A549 (cell line): Measurements from ENCODE around the gene MAFF. TPM values are rescaled to one million over a fixed set of nuclear protein-coding genes. Genes with fewer than 3 reads are reported as not detected.
A peak's percentile ranks its signal among the peaks of the same experiment; 100 is the strongest.

Experiments
- ATAC-seq, 2 experiments: fragments of 200-7000 bp in 1 of 2; fragments of >200 bp in 1 of 2; cut with Nextera tagmentation in 1 of 2; cut with Tn5 transposase in 1 of 2; 3 replicates each; pipeline versions ENCODE4 v1.8.0 to v1.9.1; 2018 to 2020; ENCODE audit warnings: mild to moderate bottlenecking in 1 of 2, moderate library complexity in 1 of 2
- CTCF ChIA-PET: fragments of 300-600 bp; sonication (Branson Sonifier 250); formaldehyde crosslinking; extraction: SDS; loops from one replicate; lab custom pipeline; 2021; ENCODE audit warnings: antibody characterized with exemption, inconsistent platforms; lab: Yijun Ruan, JAX
- POLR2A ChIA-PET: fragments of 350-600 bp; formaldehyde crosslinking; extraction: SDS; loops from one replicate; lab custom pipeline; 2021; ENCODE audit warnings: antibody characterized with exemption, inconsistent platforms; lab: Yijun Ruan, JAX
- DNase-seq, 2 experiments: peaks; one replicate each; pipeline versions ENCODE4 v3.0.0 to v3.0.0-alpha.2; 2011 to 2016; ENCODE audit warnings: low read depth in 1 of 2, low spot score in 1 of 2
- FAIRE-seq: peaks from 2 replicates; lab custom pipeline; 2011; peaks lifted over from hg19 to GRCh38; lab: Jason Lieb, UNC
- H3K27ac ChIP-seq, 2 experiments: fragments of >200 bp; sonication (Bioruptor Twin); formaldehyde crosslinking; 3 replicates each; pipeline ENCODE4 v1.5.1; 2016 to 2017
- H3K4me1 ChIP-seq: fragments of >200 bp; sonication (Bioruptor Twin); formaldehyde crosslinking; 3 replicates; pipeline ENCODE4 v1.6.1; 2016
- H3K4me2 ChIP-seq: fragments of >200 bp; sonication (Bioruptor Twin); formaldehyde crosslinking; 3 replicates; pipeline ENCODE4 v1.6.1; 2016
- H3K4me3 ChIP-seq: fragments of >200 bp; sonication (Bioruptor Twin); formaldehyde crosslinking; 3 replicates; pipeline ENCODE4 v1.5.1; 2016
- H3K9me3 ChIP-seq: fragments of >200 bp; sonication (Bioruptor Twin); formaldehyde crosslinking; 3 replicates; pipeline ENCODE4 v1.6.1; 2016
- CBX2 ChIP-seq: fragments of 200-600 bp; sonication (generic); IDR thresholded peaks from 2 replicates; pipeline ENCODE4 v1.6.1; 2016; ENCODE audit warnings: low read depth, mild to moderate bottlenecking, borderline replicate concordance
- EHF ChIP-seq: fragments of 250-450 bp; sonication (Bioruptor Pico); IDR thresholded peaks from 2 replicates; pipeline ENCODE4 v1.5.0; 2020; ENCODE audit warnings: mild to moderate bottlenecking
- EHMT2 ChIP-seq: fragments of 200-600 bp; sonication (generic); IDR thresholded peaks from 2 replicates; pipeline ENCODE4 v1.6.1; 2016; ENCODE audit warnings: antibody characterized with exemption, low read depth, mild to moderate bottlenecking, moderate library complexity
- EP300 ChIP-seq, 2 experiments: fragments of >200 bp; sonication (Bioruptor Twin); formaldehyde crosslinking; IDR thresholded peaks; 2 replicates in 1 of 2; 3 replicates in 1 of 2; pipeline ENCODE4 v1.6.1; 2016 to 2017
- ESRRA ChIP-seq: fragments of 150-350 bp; IDR thresholded peaks from 2 replicates; pipeline ENCODE4 v1.6.1; 2014; ENCODE audit warnings: mild to moderate bottlenecking, low read length, borderline replicate concordance
- FOSL2 ChIP-seq, 2 experiments: fragments of 450-650 bp in 1 of 2; fragments of >200 bp in 1 of 2; sonication (Bioruptor Twin) in 1 of 2; formaldehyde crosslinking; IDR thresholded peaks; 2 replicates each; pipeline versions ENCODE4 v1.5.0 to v1.6.1; 2016 to 2020; ENCODE audit warnings: mild to moderate bottlenecking in 1 of 2, moderate library complexity in 1 of 2
- FOXS1 ChIP-seq: fragments of 250-450 bp; sonication (Bioruptor Pico); IDR thresholded peaks from 2 replicates; pipeline ENCODE4 v1.5.0; 2020; ENCODE audit warnings: mild to moderate bottlenecking, moderate library complexity
- HOXB13 ChIP-seq: fragments of 250-450 bp; sonication (Bioruptor Pico); IDR thresholded peaks from 2 replicates; pipeline ENCODE4 v1.5.0; 2020; ENCODE audit warnings: low read depth, mild to moderate bottlenecking, moderate library complexity
- HOXB5 ChIP-seq: fragments of 250-450 bp; sonication (Bioruptor Pico); IDR thresholded peaks from 2 replicates; pipeline ENCODE4 v1.5.0; 2020; ENCODE audit warnings: mild to moderate bottlenecking, moderate library complexity
- JUN ChIP-seq, 2 experiments: fragments of >200 bp; sonication (Bioruptor Twin); formaldehyde crosslinking; IDR thresholded peaks; 2 replicates in 1 of 2; 3 replicates in 1 of 2; pipeline ENCODE4 v1.6.1; 2016 to 2017
- MAFK ChIP-seq: fragments of 450-650 bp; IDR thresholded peaks from 2 replicates; pipeline ENCODE4 v1.6.1; 2014; ENCODE audit not compliant: partially characterized antibody
- MYC ChIP-seq: IDR thresholded peaks from 2 replicates; pipeline ENCODE4 v1.6.1; 2012; ENCODE audit warnings: mild to moderate bottlenecking, inconsistent platforms, low read length, improper control_type of control experiment, borderline replicate concordance
- PHF8 ChIP-seq: fragments of 200-600 bp; sonication (generic); IDR thresholded peaks from 2 replicates; pipeline ENCODE4 v1.6.1; 2016; ENCODE audit warnings: low read depth, mild to moderate bottlenecking, antibody characterized with exemption, moderate library complexity, borderline replicate concordance
- RCOR1 ChIP-seq: fragments of 150-350 bp; IDR thresholded peaks from 2 replicates; pipeline ENCODE4 v1.6.1; 2014; ENCODE audit warnings: antibody characterized with exemption, low read length, low read depth
- RFX5 ChIP-seq: fragments of 450-650 bp; IDR thresholded peaks from 2 replicates; pipeline ENCODE4 v1.7.1; 2014; ENCODE audit warnings: antibody characterized with exemption, mild to moderate bottlenecking, moderate library complexity
- RNF2 ChIP-seq: fragments of 200-600 bp; sonication (generic); IDR thresholded peaks from 2 replicates; pipeline ENCODE4 v1.6.1; 2016; ENCODE audit warnings: low read depth, mild to moderate bottlenecking, antibody characterized with exemption, moderate library complexity, borderline replicate concordance
- TP53 ChIP-seq: fragments of 250-450 bp; sonication (Bioruptor Pico); IDR thresholded peaks from 2 replicates; pipeline ENCODE4 v1.5.0; 2021; ENCODE audit warnings: mild to moderate bottlenecking, moderate library complexity
- ZFP36 ChIP-seq: fragments of 450-650 bp; IDR thresholded peaks from 2 replicates; pipeline ENCODE4 v1.6.1; 2014; ENCODE audit warnings: borderline replicate concordance; ENCODE audit not compliant: partially characterized antibody
- ZSCAN20 ChIP-seq: fragments of 250-450 bp; sonication (Bioruptor Pico); IDR thresholded peaks from 2 replicates; pipeline ENCODE4 v1.8.0; 2022; ENCODE audit warnings: mild to moderate bottlenecking, moderate library complexity
- WGBS: methylation state at CpG from one replicate; pipeline ENCODE4 v1.1.6; 2017; ENCODE audit errors: missing lambda C conversion rate; 5-methylcytosine and 5-hydroxymethylcytosine counted together
- polyA plus RNA-seq, 4 experiments: library from polyadenylated mRNA; depleted of rRNA in 3 of 4; stranded (reverse); fragments of >200 nt; fragmentation: RNase III in 1 of 4; extraction: RNeasy Plus Mini Kit Qiagen cat#74134 plus additional on column Dnase treatment in 1 of 4; gene quantifications; 2 replicates in 3 of 4; 3 replicates in 1 of 4; pipeline ENCODE4 v1.2.3, GENCODE V29; 2011 to 2017
- TF ChIP-seq, protein P1 (sequence below): fragments of 450-650 bp; IDR thresholded peaks from 2 replicates; pipeline ENCODE4 v1.6.1; 2014; ENCODE audit warnings: antibody characterized with exemption
- TF ChIP-seq, protein P2 (sequence below): fragments of 250-450 bp; sonication (Bioruptor Pico); IDR thresholded peaks from 2 replicates; pipeline ENCODE4 v1.5.0; 2020; ENCODE audit warnings: low read depth, mild to moderate bottlenecking, moderate library complexity
- TF ChIP-seq, protein P3 (sequence below): fragments of 200-600 bp; sonication (generic); IDR thresholded peaks from 2 replicates; pipeline ENCODE4 v1.6.1; 2016; ENCODE audit warnings: antibody characterized with exemption, mild to moderate bottlenecking, moderate library complexity
- TF ChIP-seq, protein P4 (sequence below): IDR thresholded peaks from 2 replicates; pipeline ENCODE4 v1.6.1; 2012; ENCODE audit warnings: low read depth, borderline replicate concordance

The MAFF gene
- polyA plus RNA-seq, 2 of the 4 experiments (the other 2 are of a cell fraction), result 3.2 to 4.0 TPM

DNA sequence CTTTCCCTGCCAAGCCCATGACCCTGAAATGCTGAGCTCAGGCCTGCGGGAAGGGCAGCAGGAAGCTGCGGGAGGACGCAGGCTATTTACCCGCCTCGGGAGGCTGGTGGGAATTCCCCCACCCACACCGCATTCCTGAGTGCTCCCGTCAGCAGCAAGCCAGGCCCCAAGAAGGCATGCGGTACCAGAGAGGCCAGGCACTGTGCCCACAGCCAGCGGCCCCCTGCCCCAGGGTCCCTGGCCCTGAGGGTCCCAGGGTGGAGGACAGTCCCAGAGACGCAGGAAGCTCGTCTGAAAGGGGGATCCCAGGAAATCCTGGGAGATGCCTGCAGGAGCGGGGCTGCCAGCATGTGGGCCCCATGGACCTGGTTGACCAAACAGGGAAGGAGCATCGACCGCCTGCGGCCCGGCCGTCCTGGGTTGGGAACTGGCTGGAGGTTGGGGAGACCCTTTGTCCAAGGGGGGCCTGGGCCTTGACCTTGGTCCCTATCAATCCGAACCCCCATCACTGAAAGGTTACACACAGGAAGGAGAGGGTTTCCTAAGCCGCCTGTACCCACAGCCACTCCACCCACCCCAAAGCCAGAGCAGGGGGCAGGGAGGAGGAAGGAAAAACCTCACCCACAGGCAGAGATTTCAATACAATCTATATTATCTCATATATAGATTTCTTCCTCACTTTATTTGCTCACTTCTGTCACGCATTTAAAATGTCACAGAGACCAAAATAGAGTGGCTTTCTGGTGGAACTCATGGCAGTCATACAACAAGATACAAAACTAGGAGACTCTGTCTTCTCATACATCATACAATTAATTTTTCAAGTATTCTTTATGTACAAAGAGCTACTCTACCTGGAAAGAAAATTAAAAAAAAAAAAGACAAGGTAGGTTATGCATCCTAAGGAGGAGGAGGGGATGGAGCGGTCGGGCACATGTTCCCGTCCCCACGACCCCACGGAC lies 17.1 kb downstream of the MAFF start (continued):
- TF ChIP-seq, protein P1, sequence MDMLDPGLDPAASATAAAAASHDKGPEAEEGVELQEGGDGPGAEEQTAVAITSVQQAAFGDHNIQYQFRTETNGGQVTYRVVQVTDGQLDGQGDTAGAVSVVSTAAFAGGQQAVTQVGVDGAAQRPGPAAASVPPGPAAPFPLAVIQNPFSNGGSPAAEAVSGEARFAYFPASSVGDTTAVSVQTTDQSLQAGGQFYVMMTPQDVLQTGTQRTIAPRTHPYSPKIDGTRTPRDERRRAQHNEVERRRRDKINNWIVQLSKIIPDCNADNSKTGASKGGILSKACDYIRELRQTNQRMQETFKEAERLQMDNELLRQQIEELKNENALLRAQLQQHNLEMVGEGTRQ, result no peak
- no peak for TF ChIP-seq MYC
- TF ChIP-seq FOXS1 (CRISPR knock-in tag), result peak; percentile 81; the same call in 1 of the 2 replicates
- TF ChIP-seq ZSCAN20 (CRISPR knock-in tag), result peak; percentile 62; the same call in 1 of the 2 replicates
- peak in 1 of 2 experiments; percentile 26; a peak in 1 of 5 replicates for TF ChIP-seq JUN (IDR thresholded peaks at IDR 0.05)
- TF ChIP-seq EP300 (IDR thresholded peaks at IDR 0.05), result peak in 1 of 2 experiments; percentile 54; a peak in 1 of 5 replicates

DNA sequence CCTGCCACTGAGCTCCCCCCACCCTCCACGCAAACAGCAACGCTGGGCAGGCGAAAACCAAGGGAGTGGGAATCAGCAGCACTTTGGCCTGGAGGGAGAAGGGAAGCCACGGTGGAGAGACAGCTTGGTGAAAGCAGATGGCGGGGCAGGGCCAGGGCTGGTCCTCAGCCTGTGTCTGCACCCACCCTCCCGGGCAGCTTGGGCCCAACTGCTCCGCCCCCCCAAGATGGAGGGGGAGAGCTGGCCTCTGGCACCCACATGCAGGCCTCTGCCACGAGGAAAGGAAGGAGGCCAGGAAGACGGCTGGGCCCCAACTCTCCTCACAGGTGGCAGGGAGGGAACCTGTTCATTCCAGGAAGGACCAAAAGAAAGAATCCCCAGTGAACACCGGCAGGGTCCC lies 17.8 kb downstream of the MAFF start:
- Histone ChIP-seq H3K4me1 (peaks cover 63% of the 10 kb centered on the region), H3K27ac (peak overlapping the region; percentile 80 to 95), H3K4me3 (no peak overlapping the region), H3K9me3 (no peaks in the 10 kb centered on the region), H3K4me2 (peak overlapping the region; percentile 62; the same call in 2 of the 3 replicates)
- no peak for DNase-seq
- POLR2A ChIA-PET, result interaction anchor here (1.9 kb wide), 1 partner anchor 9 kb away, joined by 7 read pairs; no protein-coding TSS in a partner anchor
- CTCF ChIA-PET, result interaction anchor here (0.5 to 1.5 kb wide), 3 partner anchors 9 to 118 kb away, joined by 3 to 6 read pairs (median 3); no protein-coding TSS in a partner anchor
- 76% methylated on average over 8 of the region's 10 CpGs for WGBS
- FAIRE-seq, result no peak
- no peak for TF ChIP-seq EHMT2
- 0 out of 2 replicates have a peak, but pooled peaks have one; percentile 38 for TF ChIP-seq HOXB5 (CRISPR knock-in tag)
- TF ChIP-seq CBX2, result no peak
- TF ChIP-seq RCOR1, result no peak
- TF ChIP-seq TP53, result no peak
- no peak for TF ChIP-seq FOXS1 (CRISPR knock-in tag)
- TF ChIP-seq, protein P2, sequence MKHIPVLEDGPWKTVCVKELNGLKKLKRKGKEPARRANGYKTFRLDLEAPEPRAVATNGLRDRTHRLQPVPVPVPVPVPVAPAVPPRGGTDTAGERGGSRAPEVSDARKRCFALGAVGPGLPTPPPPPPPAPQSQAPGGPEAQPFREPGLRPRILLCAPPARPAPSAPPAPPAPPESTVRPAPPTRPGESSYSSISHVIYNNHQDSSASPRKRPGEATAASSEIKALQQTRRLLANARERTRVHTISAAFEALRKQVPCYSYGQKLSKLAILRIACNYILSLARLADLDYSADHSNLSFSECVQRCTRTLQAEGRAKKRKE, result 0 out of 2 replicates have a peak, but pooled peaks have one; percentile 8
- ATAC-seq, result no peak; a peak in 1 of 6 replicates

DNA sequence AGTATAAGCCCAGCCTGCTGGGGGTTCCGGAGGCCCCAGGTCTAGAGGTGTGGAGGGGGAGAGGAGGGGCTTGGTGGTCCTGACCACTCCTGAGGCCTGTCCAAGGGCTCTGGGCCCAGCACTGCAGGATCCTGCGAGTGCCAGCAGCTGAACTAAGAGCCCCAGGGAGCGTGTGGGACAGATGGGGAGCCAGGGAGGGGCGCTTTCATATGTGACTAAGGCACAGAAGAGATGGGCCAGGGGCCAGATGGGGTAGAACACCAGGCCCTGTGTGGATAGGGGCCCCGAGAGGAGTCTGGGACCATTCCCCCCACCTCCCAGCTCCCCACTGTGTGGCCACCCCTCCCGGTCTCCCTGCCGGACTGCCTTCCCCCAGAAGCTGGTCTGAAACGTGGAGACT lies 18.4 kb downstream of the MAFF start:
- no peak for ATAC-seq
- FAIRE-seq, result no peak
- ChIA-PET POLR2A (interaction anchor here (1.9 kb wide), 1 partner anchor 8 kb away, joined by 7 read pairs; no protein-coding TSS in a partner anchor), CTCF (interaction anchor here (0.5 to 1.5 kb wide), 3 partner anchors 9 to 119 kb away, joined by 3 to 5 read pairs (median 3); no protein-coding TSS in a partner anchor)
- no peak for TF ChIP-seq FOSL2 (IDR thresholded peaks at IDR 0.05)
- no peak for TF ChIP-seq FOSL2 (CRISPR knock-in tag; IDR thresholded peaks at IDR 0.05)
- TF ChIP-seq ZFP36, result no peak
- no peak for TF ChIP-seq HOXB13 (CRISPR knock-in tag)
- no peak for TF ChIP-seq CBX2
- no peak for TF ChIP-seq RNF2
- TF ChIP-seq MAFK, result no peak
- TF ChIP-seq EHF, result no peak
- TF ChIP-seq, protein P3, sequence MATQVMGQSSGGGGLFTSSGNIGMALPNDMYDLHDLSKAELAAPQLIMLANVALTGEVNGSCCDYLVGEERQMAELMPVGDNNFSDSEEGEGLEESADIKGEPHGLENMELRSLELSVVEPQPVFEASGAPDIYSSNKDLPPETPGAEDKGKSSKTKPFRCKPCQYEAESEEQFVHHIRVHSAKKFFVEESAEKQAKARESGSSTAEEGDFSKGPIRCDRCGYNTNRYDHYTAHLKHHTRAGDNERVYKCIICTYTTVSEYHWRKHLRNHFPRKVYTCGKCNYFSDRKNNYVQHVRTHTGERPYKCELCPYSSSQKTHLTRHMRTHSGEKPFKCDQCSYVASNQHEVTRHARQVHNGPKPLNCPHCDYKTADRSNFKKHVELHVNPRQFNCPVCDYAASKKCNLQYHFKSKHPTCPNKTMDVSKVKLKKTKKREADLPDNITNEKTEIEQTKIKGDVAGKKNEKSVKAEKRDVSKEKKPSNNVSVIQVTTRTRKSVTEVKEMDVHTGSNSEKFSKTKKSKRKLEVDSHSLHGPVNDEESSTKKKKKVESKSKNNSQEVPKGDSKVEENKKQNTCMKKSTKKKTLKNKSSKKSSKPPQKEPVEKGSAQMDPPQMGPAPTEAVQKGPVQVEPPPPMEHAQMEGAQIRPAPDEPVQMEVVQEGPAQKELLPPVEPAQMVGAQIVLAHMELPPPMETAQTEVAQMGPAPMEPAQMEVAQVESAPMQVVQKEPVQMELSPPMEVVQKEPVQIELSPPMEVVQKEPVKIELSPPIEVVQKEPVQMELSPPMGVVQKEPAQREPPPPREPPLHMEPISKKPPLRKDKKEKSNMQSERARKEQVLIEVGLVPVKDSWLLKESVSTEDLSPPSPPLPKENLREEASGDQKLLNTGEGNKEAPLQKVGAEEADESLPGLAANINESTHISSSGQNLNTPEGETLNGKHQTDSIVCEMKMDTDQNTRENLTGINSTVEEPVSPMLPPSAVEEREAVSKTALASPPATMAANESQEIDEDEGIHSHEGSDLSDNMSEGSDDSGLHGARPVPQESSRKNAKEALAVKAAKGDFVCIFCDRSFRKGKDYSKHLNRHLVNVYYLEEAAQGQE, result no peak
- no peak for TF ChIP-seq ESRRA
- no peak for TF ChIP-seq PHF8
- no peak for TF ChIP-seq FOXS1 (CRISPR knock-in tag)
- TF ChIP-seq ZSCAN20 (CRISPR knock-in tag), result no peak
- TF ChIP-seq, protein P4, sequence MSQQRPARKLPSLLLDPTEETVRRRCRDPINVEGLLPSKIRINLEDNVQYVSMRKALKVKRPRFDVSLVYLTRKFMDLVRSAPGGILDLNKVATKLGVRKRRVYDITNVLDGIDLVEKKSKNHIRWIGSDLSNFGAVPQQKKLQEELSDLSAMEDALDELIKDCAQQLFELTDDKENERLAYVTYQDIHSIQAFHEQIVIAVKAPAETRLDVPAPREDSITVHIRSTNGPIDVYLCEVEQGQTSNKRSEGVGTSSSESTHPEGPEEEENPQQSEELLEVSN, result no peak
- TF ChIP-seq RFX5, result no peak
- 77% methylated on average over 6 of the region's 8 CpGs for WGBS
- Histone ChIP-seq H3K27ac (peak overlapping the region; percentile 80 to 95), H3K9me3 (no peaks in the 10 kb centered on the region), H3K4me1 (peaks cover 63% of the 10 kb centered on the region), H3K4me2 (no peak overlapping the region), H3K4me3 (no peak overlapping the region)
- no peak for DNase-seq
